ENCODE measurements around the gene IL27RA. TPM values are rescaled to one million over a fixed set of nuclear protein-coding genes. Genes with fewer than 3 reads are reported as not detected.

The IL27RA gene
- total and polyA plus RNA-seq, 2 experiments from 2014 or later = 5.8 to 8.5 TPM

DNA sequence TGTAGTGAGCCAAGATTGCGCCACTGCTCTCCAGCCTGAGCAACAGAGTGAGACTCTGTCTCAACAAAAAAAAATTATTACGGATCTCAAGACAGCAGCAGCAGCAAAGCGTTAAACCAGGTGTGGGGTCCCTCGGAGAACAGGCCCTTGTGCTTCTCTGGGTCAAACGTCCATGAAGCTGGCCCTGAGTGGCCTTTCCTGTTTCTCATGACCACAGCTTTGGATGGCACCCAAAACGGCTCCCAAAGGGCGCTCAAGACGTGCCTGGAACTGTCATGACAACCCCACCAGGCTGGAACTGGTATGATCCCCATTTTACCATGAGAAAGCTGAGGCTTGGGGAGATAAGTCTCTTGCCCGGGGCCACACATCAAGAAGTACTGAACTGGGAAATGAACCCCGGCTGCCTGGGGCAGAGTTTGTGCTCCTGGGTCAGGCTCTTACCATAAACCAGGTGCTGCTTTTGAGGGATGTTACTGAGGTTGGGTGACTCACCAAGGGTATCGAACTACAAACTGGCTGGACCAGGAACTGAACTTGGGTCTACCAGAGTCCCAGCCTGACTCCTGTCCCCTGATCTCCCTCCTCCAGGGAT lies 70.6 kb downstream of the IL27RA start:
- Histone ChIP-seq H3F3A (ENCODE audit: insufficient read depth) (no peaks in the 10 kb centered on the region), H3K36me3 (ENCODE audit: low read depth) (peaks cover 14% of the 10 kb centered on the region; the same call in 1 of the 2 replicates), H3K9me2 (ENCODE audit: insufficient read depth) (no peaks in the 10 kb centered on the region), H3K4me1 (ENCODE audit: insufficient read depth) (no peaks in the 10 kb centered on the region), H3K4me3 (no peak overlapping the region), H3K4me2 (ENCODE audit: unreplicated experiment) (no peak overlapping the region), H3K9ac (no peak overlapping the region), H3K27me3 (replicated peaks; ENCODE audit: insufficient read depth) (no peaks in the 10 kb centered on the region), H3K9me3 (ENCODE audit: low read depth) (no peaks in the 10 kb centered on the region), H3K79me2 (ENCODE audit: insufficient read depth) (no peaks in the 10 kb centered on the region), H2AFZ (no peak overlapping the region), H3K27ac (no peak overlapping the region), H4K20me1 (ENCODE audit: insufficient read depth) (no peaks in the 10 kb centered on the region)
- 81 to 98% methylated on average over 11 of the region's 11 CpGs for WGBS, 2 experiments (ENCODE audit: low coverage in 1 of 2, low lambda C conversion rate in 2 of 2, missing lambda C conversion rate in 2 of 2)
- no peak for DNase-seq
- in situ Hi-C loops (cut with MboI) = no loop called here
- TF ChIP-seq EZH2 (IDR thresholded peaks at IDR 0.05; ENCODE audit: insufficient read depth, poor library complexity, severe bottlenecking) = no peak
- no peak for TF ChIP-seq EZH2phosphoT487 (IDR thresholded peaks at IDR 0.05; ENCODE audit: insufficient read depth, low read depth)

DNA sequence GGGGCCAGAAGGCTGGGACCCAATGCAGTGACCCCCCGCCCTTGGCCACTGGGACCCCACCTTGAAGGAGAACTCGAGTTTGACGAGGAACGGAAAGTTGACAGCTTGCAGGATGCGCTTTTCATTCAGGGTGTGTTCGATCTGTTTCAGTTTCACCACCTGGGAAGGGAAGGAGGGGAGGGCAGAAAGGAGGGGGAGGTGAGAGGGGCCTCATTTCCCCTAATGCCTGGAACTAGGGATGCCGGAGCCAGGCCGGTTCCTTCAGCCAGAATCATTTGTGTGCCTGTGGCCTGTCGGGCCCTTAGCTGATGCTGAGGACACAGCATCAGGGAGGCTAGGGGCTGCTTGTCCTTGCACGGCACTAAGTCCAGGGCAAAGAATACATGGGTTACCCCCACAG lies 71.2 kb downstream of the IL27RA start:
- no peak overlapping the region for H3K4me2 ChIP-seq (ENCODE audit: unreplicated experiment)
- H3K4me1 ChIP-seq (ENCODE audit: insufficient read depth) = no peaks in the 10 kb centered on the region
- H3K9me3 ChIP-seq (ENCODE audit: low read depth) = no peaks in the 10 kb centered on the region
- DNase-seq = no peak
- no peaks in the 10 kb centered on the region for H3K79me2 ChIP-seq (ENCODE audit: insufficient read depth)
- H4K20me1 ChIP-seq (ENCODE audit: insufficient read depth) = no peaks in the 10 kb centered on the region
- in situ Hi-C loops (cut with MboI) = no loop called here
- no peaks in the 10 kb centered on the region for H3K9me2 ChIP-seq (ENCODE audit: insufficient read depth)
- no peak overlapping the region for H3K9ac ChIP-seq
- 91 to 93% methylated on average over 9 to 10 of the region's 10 CpGs for WGBS, 2 experiments (ENCODE audit: low coverage in 1 of 2, low lambda C conversion rate in 2 of 2, missing lambda C conversion rate in 2 of 2)
- no peak overlapping the region for H3K4me3 ChIP-seq
- no peak overlapping the region for H3K27ac ChIP-seq
- no peaks in the 10 kb centered on the region for H3K27me3 ChIP-seq (replicated peaks; ENCODE audit: insufficient read depth)
- no peaks in the 10 kb centered on the region for H3F3A ChIP-seq (ENCODE audit: insufficient read depth)
- TF ChIP-seq EZH2 (IDR thresholded peaks at IDR 0.05; ENCODE audit: insufficient read depth, poor library complexity, severe bottlenecking) (no peak), EZH2phosphoT487 (IDR thresholded peaks at IDR 0.05; ENCODE audit: insufficient read depth, low read depth) (no peak)
- peaks cover 14% of the 10 kb centered on the region; the same call in 1 of the 2 replicates for H3K36me3 ChIP-seq (ENCODE audit: low read depth)
- no peak overlapping the region for H2AFZ ChIP-seq

Other genes starting within 250 kb of the IL27RA start
- gene ZSWIM4, start 236.3 kb upstream of the IL27RA start, total RNA-seq (2014; rRNA removed; shearing (Covaris generic)) = 2.9 and 3.0 TPM in 2 replicates
- 0.35 and 0.81 TPM in 2 replicates for gene ZSWIM4, start 236.3 kb upstream of the IL27RA start, polyA plus RNA-seq (2016; fragmentation: Nextera tagmentation; extraction: Ambion mirVana)
- not detected in 2 replicates for gene NANOS3, start 154.6 kb upstream of the IL27RA start, total RNA-seq (2014; rRNA removed; shearing (Covaris generic))
- 2.7 TPM in 2 replicates for gene NANOS3, start 154.6 kb upstream of the IL27RA start, polyA plus RNA-seq (2016; fragmentation: Nextera tagmentation; extraction: Ambion mirVana)
- 0.11 TPM in 1 of 2 replicates, not detected in the other for gene BRME1, start 125.6 kb upstream of the IL27RA start, total RNA-seq (2014; rRNA removed; shearing (Covaris generic))
- gene BRME1, start 125.6 kb upstream of the IL27RA start, polyA plus RNA-seq (2016; fragmentation: Nextera tagmentation; extraction: Ambion mirVana) = 0.63 and 2.1 TPM in 2 replicates
- gene CC2D1A, start 125.6 kb upstream of the IL27RA start, total RNA-seq (2014; rRNA removed; shearing (Covaris generic)) = 20.6 and 22.8 TPM in 2 replicates
- gene CC2D1A, start 125.6 kb upstream of the IL27RA start, polyA plus RNA-seq (2016; fragmentation: Nextera tagmentation; extraction: Ambion mirVana) = 15.8 and 16.9 TPM in 2 replicates
- 6.2 and 9.2 TPM in 2 replicates for gene PODNL1, start 93.3 kb upstream of the IL27RA start, total RNA-seq (2014; rRNA removed; shearing (Covaris generic))
- gene PODNL1, start 93.3 kb upstream of the IL27RA start, polyA plus RNA-seq (2016; fragmentation: Nextera tagmentation; extraction: Ambion mirVana) = 36.8 and 45.3 TPM in 2 replicates
- 10.6 and 11.5 TPM in 2 replicates for gene DCAF15, start 79.3 kb upstream of the IL27RA start, total RNA-seq (2014; rRNA removed; shearing (Covaris generic))
- gene DCAF15, start 79.3 kb upstream of the IL27RA start, polyA plus RNA-seq (2016; fragmentation: Nextera tagmentation; extraction: Ambion mirVana) = 9.3 and 10.5 TPM in 2 replicates
- gene RFX1, start 25.4 kb upstream of the IL27RA start, total RNA-seq (2014; rRNA removed; shearing (Covaris generic)) = 1.9 and 2.5 TPM in 2 replicates
- gene RFX1, start 25.4 kb upstream of the IL27RA start, polyA plus RNA-seq (2016; fragmentation: Nextera tagmentation; extraction: Ambion mirVana) = 1.6 and 1.7 TPM in 2 replicates
- not detected in 2 replicates for gene RLN3, start 3.6 kb upstream of the IL27RA start, total RNA-seq (2014; rRNA removed; shearing (Covaris generic))
- gene RLN3, start 3.6 kb upstream of the IL27RA start, polyA plus RNA-seq (2016; fragmentation: Nextera tagmentation; extraction: Ambion mirVana) = not detected in 2 replicates
- gene PALM3, start 30.3 kb downstream of the IL27RA start, total RNA-seq (2014; rRNA removed; shearing (Covaris generic)) = 0.25 TPM in 1 of 2 replicates, not detected in the other
- gene PALM3, start 30.3 kb downstream of the IL27RA start, polyA plus RNA-seq (2016; fragmentation: Nextera tagmentation; extraction: Ambion mirVana) = 0.15 TPM in 1 of 2 replicates, not detected in the other
- gene MISP3, start 41.0 kb downstream of the IL27RA start, total RNA-seq (2014; rRNA removed; shearing (Covaris generic)) = 1.3 TPM in 1 of 2 replicates, not detected in the other
- gene MISP3, start 41.0 kb downstream of the IL27RA start, polyA plus RNA-seq (2016; fragmentation: Nextera tagmentation; extraction: Ambion mirVana) = 2.0 and 2.7 TPM in 2 replicates
- gene C19orf67, start 54.0 kb downstream of the IL27RA start, total RNA-seq (2014; rRNA removed; shearing (Covaris generic)) = not detected in 2 replicates
- not detected in 2 replicates for gene C19orf67, start 54.0 kb downstream of the IL27RA start, polyA plus RNA-seq (2016; fragmentation: Nextera tagmentation; extraction: Ambion mirVana)
- gene SAMD1, start 59.0 kb downstream of the IL27RA start, total RNA-seq (2014; rRNA removed; shearing (Covaris generic)) = 42.5 and 50.8 TPM in 2 replicates
- 5.4 and 5.7 TPM in 2 replicates for gene SAMD1, start 59.0 kb downstream of the IL27RA start, polyA plus RNA-seq (2016; fragmentation: Nextera tagmentation; extraction: Ambion mirVana)
- gene PRKACA, start 86.0 kb downstream of the IL27RA start, total RNA-seq (2014; rRNA removed; shearing (Covaris generic)) = 37.4 and 67.8 TPM in 2 replicates
- 4.6 and 5.3 TPM in 2 replicates for gene PRKACA, start 86.0 kb downstream of the IL27RA start, polyA plus RNA-seq (2016; fragmentation: Nextera tagmentation; extraction: Ambion mirVana)
- gene ASF1B, start 104.8 kb downstream of the IL27RA start, total RNA-seq (2014; rRNA removed; shearing (Covaris generic)) = 7.6 and 11.2 TPM in 2 replicates
- 18.0 and 19.0 TPM in 2 replicates for gene ASF1B, start 104.8 kb downstream of the IL27RA start, polyA plus RNA-seq (2016; fragmentation: Nextera tagmentation; extraction: Ambion mirVana)
- gene ADGRL1, start 174.4 kb downstream of the IL27RA start, total RNA-seq (2014; rRNA removed; shearing (Covaris generic)) = 3.0 and 3.8 TPM in 2 replicates
- gene ADGRL1, start 174.4 kb downstream of the IL27RA start, polyA plus RNA-seq (2016; fragmentation: Nextera tagmentation; extraction: Ambion mirVana) = 0.75 and 1.0 TPM in 2 replicates